Glutamatergic neuron (in vitro differentiated cells): ENCODE results near the gene KCNN3. TPM values are rescaled to one million over a fixed set of nuclear protein-coding genes. Genes with fewer than 3 reads are reported as not detected.

ENCODE experiments used
- DNase-seq: peaks from one replicate; pipeline ENCODE4 v3.0.0; 2022
- H3K27ac Mint-ChIP-seq: one replicate; pipeline ENCODE4 v1.8.0; 2020; ENCODE audit warnings: mild to moderate bottlenecking, mixed read lengths, inconsistent platforms; ENCODE audit not compliant: unreplicated experiment
- H3K27me3 Mint-ChIP-seq: one replicate; pipeline ENCODE4 v1.8.0; 2020; ENCODE audit warnings: mild to moderate bottlenecking, moderate library complexity, mixed read lengths, inconsistent platforms; ENCODE audit not compliant: unreplicated experiment
- H3K36me3 Mint-ChIP-seq: one replicate; pipeline ENCODE4 v1.8.0; 2020; ENCODE audit warnings: mild to moderate bottlenecking, mixed read lengths, inconsistent platforms; ENCODE audit not compliant: unreplicated experiment
- H3K4me1 Mint-ChIP-seq: one replicate; pipeline ENCODE4 v1.8.0; 2020; ENCODE audit warnings: mild to moderate bottlenecking, low read depth, mixed read lengths, inconsistent platforms; ENCODE audit not compliant: unreplicated experiment
- H3K4me3 Mint-ChIP-seq: one replicate; pipeline ENCODE4 v1.8.0; 2020; ENCODE audit warnings: mild to moderate bottlenecking, mixed read lengths, inconsistent platforms; ENCODE audit not compliant: unreplicated experiment
- H3K9me3 Mint-ChIP-seq: one replicate; pipeline ENCODE4 v1.8.0; 2020; ENCODE audit warnings: mild to moderate bottlenecking, moderate library complexity, mixed read lengths, inconsistent platforms; ENCODE audit not compliant: unreplicated experiment
- CTCF ChIP-seq: fragments of 200-600 bp; sonication (generic); IDR thresholded peaks from one replicate; pipeline ENCODE4 v1.5.0; 2021; ENCODE audit not compliant: partially characterized antibody, unreplicated experiment
- total RNA-seq: library from RNA; stranded (reverse); fragmentation: NEBNext Ultra II Directional; extraction: Animal tissue kit (Norgen Biotek cat#: 25700); gene quantifications from one replicate; pipeline ENCODE4 v1.2.1, GENCODE V29; 2021; ENCODE audit not compliant: unreplicated experiment

The KCNN3 gene
- total RNA-seq, 1 donor from 2014 or later = 3.8 TPM

- DNase-seq = no peak
- TF ChIP-seq CTCF = no peak
- no peak overlapping the region for H3K4me3 Mint-ChIP-seq
- peaks cover 6% of the 10 kb centered on the region for H3K9me3 Mint-ChIP-seq
- no peaks in the 10 kb centered on the region for H3K36me3 Mint-ChIP-seq
- no peak overlapping the region for H3K27ac Mint-ChIP-seq
- H3K4me1 Mint-ChIP-seq = peaks cover 27% of the 10 kb centered on the region
- H3K27me3 Mint-ChIP-seq = peaks cover 11% of the 10 kb centered on the region
Observed at GRCh38 chr1:154857022-154857421, 13.1 kb downstream of the KCNN3 start.

GRCh38 chr1:154856544-154856943 is 13.5 kb downstream of the KCNN3 start:
- Mint-ChIP-seq H3K4me1 (peaks cover 23% of the 10 kb centered on the region), H3K27me3 (peaks cover 11% of the 10 kb centered on the region), H3K4me3 (peak overlapping the region; percentile 71), H3K36me3 (no peaks in the 10 kb centered on the region), H3K9me3 (peaks cover 6% of the 10 kb centered on the region), H3K27ac (peak overlapping the region; percentile 91)
- TF ChIP-seq CTCF = no peak
- no peak for DNase-seq

DNA sequence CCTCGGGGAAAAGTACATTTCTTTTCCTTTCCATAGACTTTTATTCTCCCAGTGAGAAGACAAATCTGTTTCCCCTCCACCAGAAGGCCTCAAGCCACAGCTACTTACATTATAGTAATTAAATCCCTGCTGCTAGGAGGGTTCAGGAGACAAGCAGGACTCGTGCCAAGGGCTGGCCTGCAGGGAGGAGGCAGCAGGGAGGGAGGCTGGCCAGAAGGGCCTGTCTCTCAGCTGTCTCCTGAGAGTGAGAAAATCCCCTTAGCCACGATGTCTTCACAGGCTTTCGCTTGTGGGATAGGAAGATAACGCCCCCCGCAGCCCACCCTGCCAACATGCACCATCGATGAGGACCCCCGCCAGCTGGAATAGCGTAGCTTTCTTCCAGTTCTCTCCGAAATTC is 14.0 kb downstream of the KCNN3 start:
- peak overlapping the region; percentile 91 for H3K27ac Mint-ChIP-seq
- no peak for TF ChIP-seq CTCF
- H3K9me3 Mint-ChIP-seq = peaks cover 6% of the 10 kb centered on the region
- peaks cover 9% of the 10 kb centered on the region for H3K27me3 Mint-ChIP-seq
- peak overlapping the region; percentile 71 for H3K4me3 Mint-ChIP-seq
- no peaks in the 10 kb centered on the region for H3K36me3 Mint-ChIP-seq
- peaks cover 19% of the 10 kb centered on the region for H3K4me1 Mint-ChIP-seq
- DNase-seq = peak; percentile 62

GRCh38 chr1:154855186-154855851 is 14.8 kb downstream of the KCNN3 start:
- DNase-seq = no peak
- Mint-ChIP-seq H3K9me3 (peaks cover 6% of the 10 kb centered on the region), H3K27me3 (peaks cover 9% of the 10 kb centered on the region), H3K27ac (peak overlapping the region; percentile 17), H3K4me3 (no peak overlapping the region), H3K36me3 (no peaks in the 10 kb centered on the region), H3K4me1 (peaks cover 18% of the 10 kb centered on the region)
- no peak for TF ChIP-seq CTCF

- Mint-ChIP-seq H3K9me3 (peaks cover 6% of the 10 kb centered on the region), H3K36me3 (no peaks in the 10 kb centered on the region), H3K4me3 (no peak overlapping the region), H3K4me1 (peaks cover 30% of the 10 kb centered on the region), H3K27ac (no peak overlapping the region), H3K27me3 (peaks cover 8% of the 10 kb centered on the region)
- no peak for TF ChIP-seq CTCF
- DNase-seq = no peak
Observed at GRCh38 chr1:154852845-154853244, 17.2 kb downstream of the KCNN3 start.
